Thymus (tissue), 11 donors: ENCODE results near the gene HNRNPAB. TPM values are rescaled to one million over a fixed set of nuclear protein-coding genes. Genes with fewer than 3 reads are reported as not detected.

Experiments used
- DNase-seq, 9 donors: peaks; one replicate each; pipeline ENCODE4 v3.0.0-alpha.2; 2013; ENCODE audit warnings: low spot score in 9 of 9, low read depth in 6 of 9, missing footprints in 1 of 9
- H3K27ac ChIP-seq, 2 donors: one replicate each; pipeline ENCODE4 v1.5.1; 2013; ENCODE audit warnings: control low read depth in 1 of 2, low read depth in 1 of 2, low read length in 1 of 2, mild to moderate bottlenecking in 1 of 2, moderate library complexity in 1 of 2
- H3K27me3 ChIP-seq, 2 donors: one replicate each; pipeline ENCODE4 v1.5.1; 2013; ENCODE audit warnings: low read length in 1 of 2; ENCODE audit not compliant: control insufficient read depth in 2 of 2, insufficient read depth in 1 of 2
- H3K36me3 ChIP-seq, 2 donors: one replicate each; pipeline ENCODE4 v1.5.1; 2013; ENCODE audit warnings: low read length in 1 of 2, mild to moderate bottlenecking in 1 of 2, moderate library complexity in 1 of 2; ENCODE audit not compliant: control insufficient read depth in 2 of 2, insufficient read depth in 2 of 2
- H3K4me1 ChIP-seq, 2 donors: one replicate each; pipeline ENCODE4 v1.5.1; 2013; ENCODE audit warnings: low read length in 2 of 2; ENCODE audit not compliant: control insufficient read depth in 2 of 2, insufficient read depth in 2 of 2
- H3K4me3 ChIP-seq, 2 donors: one replicate each; pipeline ENCODE4 v1.5.1; 2013; ENCODE audit warnings: low read length in 2 of 2, control low read depth in 1 of 2, mild to moderate bottlenecking in 1 of 2
- H3K9me3 ChIP-seq, 2 donors: one replicate each; pipeline ENCODE4 v1.5.1; 2013; ENCODE audit warnings: low read length in 1 of 2, mild to moderate bottlenecking in 1 of 2; ENCODE audit not compliant: control insufficient read depth in 2 of 2, insufficient read depth in 1 of 2
- WGBS: extraction: QIAGEN DNeasy Blood & Tissue Kit; methylation state at CpG from one replicate; pipeline ENCODE4 v1.1.7; 2013; 5-methylcytosine and 5-hydroxymethylcytosine counted together
- polyA plus RNA-seq: library from polyadenylated mRNA; stranded (reverse); fragments of 200-250 nt; gene quantifications from one replicate; pipeline ENCODE4 v1.2.3, GENCODE V29; 2013
- total RNA-seq: library from RNA; stranded (reverse); fragments of 120-200 nt; gene quantifications from one replicate; pipeline ENCODE4 v1.2.4, GENCODE V29; 2013
- donor health status: healthy.

The HNRNPAB gene
- total and polyA plus RNA-seq, 2 donors, result 86.1 to 146 TPM

- Histone ChIP-seq H3K4me1 (peaks cover 14 to 29% of the 10 kb centered on the region in 2 donors), H3K36me3 (peaks cover 47 to 50% of the 10 kb centered on the region in 2 donors), H3K9me3 (peaks cover 0 to 4% of the 10 kb centered on the region in 2 donors), H3K27ac (no peak overlapping the region), H3K4me3 (no peak overlapping the region), H3K27me3 (no peaks in the 10 kb centered on the region)
- WGBS, result 93% methylated on average over 10 of the region's 10 CpGs
- DNase-seq, result no peak
These were observed 25.5 kb downstream of the HNRNPAB start for GRCh38 chr5:178229861-178230260.

GRCh38 chr5:178230879-178231538 is 26.7 kb downstream of the HNRNPAB start:
- peaks cover 43 to 45% of the 10 kb centered on the region in 2 donors for H3K36me3 ChIP-seq
- H3K4me1 ChIP-seq, result peaks cover 14 to 31% of the 10 kb centered on the region in 2 donors
- H3K4me3 ChIP-seq, result peak overlapping the region in 1 of 2 donors; percentile 87
- no peak for DNase-seq
- peaks cover 0 to 4% of the 10 kb centered on the region in 2 donors for H3K9me3 ChIP-seq
- H3K27ac ChIP-seq, result no peak overlapping the region
- WGBS, result 93% methylated on average over 9 of the region's 9 CpGs
- H3K27me3 ChIP-seq, result no peaks in the 10 kb centered on the region

GRCh38 chr5:178231539-178232123 is 27.3 kb downstream of the HNRNPAB start:
- H3K9me3 ChIP-seq, result peaks cover 0 to 4% of the 10 kb centered on the region in 2 donors
- H3K27ac ChIP-seq, result peak overlapping the region; percentile 26 to 97
- no peaks in the 10 kb centered on the region for H3K27me3 ChIP-seq
- peak overlapping the region; percentile 87 to 89 for H3K4me3 ChIP-seq
- peaks cover 14 to 31% of the 10 kb centered on the region in 2 donors for H3K4me1 ChIP-seq
- H3K36me3 ChIP-seq, result peaks cover 41% of the 10 kb centered on the region in 2 donors
- DNase-seq, result no peak
- 37% methylated on average over 21 of the region's 21 CpGs for WGBS

GRCh38 chr5:178232124-178232919 is 28.0 kb downstream of the HNRNPAB start, which contains the start of gene PHYKPL:
TSS of gene PHYKPL (minus strand) at chr5:178232802. CDS start at chr5:178232550, 252 bp downstream.
- peaks cover 0 to 4% of the 10 kb centered on the region in 2 donors for H3K9me3 ChIP-seq
- peaks cover 36 to 37% of the 10 kb centered on the region in 2 donors for H3K36me3 ChIP-seq
- H3K27me3 ChIP-seq, result no peaks in the 10 kb centered on the region
- DNase-seq, result peak in 7 of 9 donors; percentile 53 to 85 (median 60)
- WGBS, result under 1% methylated on average over 102 of the region's 102 CpGs
- peak within 1 kb of the TSS; percentile 70 to 97 for H3K27ac ChIP-seq
- H3K4me3 ChIP-seq, result peak within 1 kb of the TSS; percentile 87 to 89
- H3K4me1 ChIP-seq, result peaks cover 14 to 37% of the 10 kb centered on the region in 2 donors

- WGBS, result 78% methylated on average over 11 of the region's 11 CpGs
- no peak for DNase-seq
- peak overlapping the region; percentile 87 to 89 for H3K4me3 ChIP-seq
- peaks cover 29 to 31% of the 10 kb centered on the region in 2 donors for H3K36me3 ChIP-seq
- H3K9me3 ChIP-seq, result peaks cover 0 to 4% of the 10 kb centered on the region in 2 donors
- peaks cover 14 to 41% of the 10 kb centered on the region in 2 donors for H3K4me1 ChIP-seq
- H3K27ac ChIP-seq, result peak overlapping the region; percentile 70 to 97
- no peaks in the 10 kb centered on the region for H3K27me3 ChIP-seq
These were observed 28.6 kb downstream of the HNRNPAB start for GRCh38 chr5:178232920-178233429.

- H3K9me3 ChIP-seq, result peaks cover 0 to 4% of the 10 kb centered on the region in 2 donors
- no peak for DNase-seq
- WGBS, result 94% methylated on average over 7 of the region's 7 CpGs
- peaks cover 17 to 20% of the 10 kb centered on the region in 2 donors for H3K36me3 ChIP-seq
- no peak overlapping the region for H3K27ac ChIP-seq
- H3K4me1 ChIP-seq, result peaks cover 14 to 54% of the 10 kb centered on the region in 2 donors
- H3K4me3 ChIP-seq, result no peak overlapping the region
- H3K27me3 ChIP-seq, result no peaks in the 10 kb centered on the region
These were observed 29.9 kb downstream of the HNRNPAB start for GRCh38 chr5:178234121-178234749.

- peak; percentile 47 to 89 (median 75) for DNase-seq
- Histone ChIP-seq H3K9me3 (peaks cover 0 to 4% of the 10 kb centered on the region in 2 donors), H3K27ac (no peak overlapping the region), H3K27me3 (no peaks in the 10 kb centered on the region), H3K36me3 (peaks cover 9 to 13% of the 10 kb centered on the region in 2 donors), H3K4me1 (peaks cover 15 to 59% of the 10 kb centered on the region in 2 donors), H3K4me3 (no peak overlapping the region)
- WGBS, result 25% methylated on average over 12 of the region's 12 CpGs
These were observed 30.6 kb downstream of the HNRNPAB start for GRCh38 chr5:178234750-178235587.

GRCh38 chr5:178235588-178235974 is 31.2 kb downstream of the HNRNPAB start:
- Histone ChIP-seq H3K36me3 (peaks cover 4 to 7% of the 10 kb centered on the region in 2 donors), H3K27ac (no peak overlapping the region), H3K27me3 (no peaks in the 10 kb centered on the region), H3K9me3 (peaks cover 0 to 4% of the 10 kb centered on the region in 2 donors), H3K4me3 (no peak overlapping the region), H3K4me1 (peaks cover 21 to 64% of the 10 kb centered on the region in 2 donors)
- no peak for DNase-seq
- 83% methylated on average over 3 of the region's 3 CpGs for WGBS
